ENCODE results near the gene COMMD4.
"Not testable (repeated sequence)": the region's sequence is repeated elsewhere in the genome, so short reads cannot be mapped to it uniquely, and the experiment has no call there.

COMMD4 gene

DNA sequence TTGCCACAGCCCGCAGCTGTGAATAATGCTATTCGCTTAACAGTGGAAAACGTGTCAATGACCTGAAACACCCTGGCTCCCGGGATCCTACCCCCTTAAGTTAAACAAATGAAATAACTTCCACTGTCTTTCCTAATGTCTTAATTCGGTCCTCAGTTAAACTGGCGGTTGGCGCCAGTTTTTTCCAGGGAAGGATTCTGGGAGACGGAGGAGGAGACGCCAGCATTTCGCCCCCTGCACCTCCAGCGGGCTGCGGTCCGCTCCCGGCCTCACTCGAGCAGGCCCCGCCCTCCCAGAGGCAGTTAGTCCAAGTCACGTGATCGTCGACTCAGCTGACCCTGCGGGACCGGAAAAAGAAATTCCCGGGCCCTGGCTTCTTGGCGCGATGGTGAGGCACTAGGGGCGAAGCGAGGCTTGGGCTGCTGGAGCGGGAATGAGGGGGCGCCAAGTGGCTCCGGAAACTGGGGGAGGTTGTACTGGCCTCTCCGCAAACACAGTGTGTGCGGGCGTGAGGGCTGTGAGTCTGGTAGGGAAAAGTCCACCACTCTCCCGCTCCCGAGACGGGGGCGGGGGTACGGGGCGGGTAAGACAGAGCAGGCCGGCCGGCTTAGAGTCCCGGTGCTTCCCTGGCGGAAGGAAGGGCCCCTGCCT lies at the start of gene COMMD4:
Gene COMMD4 (plus strand): TSS at position 359 of the 651 bp plus-strand sequence. CDS start 27 bp downstream, at position 386.
- peak; percentile 71 to 84 (median 82) for DNase-seq (ENCODE audit: low read depth in 2 of 3, low spot score in 2 of 3)

DNA sequence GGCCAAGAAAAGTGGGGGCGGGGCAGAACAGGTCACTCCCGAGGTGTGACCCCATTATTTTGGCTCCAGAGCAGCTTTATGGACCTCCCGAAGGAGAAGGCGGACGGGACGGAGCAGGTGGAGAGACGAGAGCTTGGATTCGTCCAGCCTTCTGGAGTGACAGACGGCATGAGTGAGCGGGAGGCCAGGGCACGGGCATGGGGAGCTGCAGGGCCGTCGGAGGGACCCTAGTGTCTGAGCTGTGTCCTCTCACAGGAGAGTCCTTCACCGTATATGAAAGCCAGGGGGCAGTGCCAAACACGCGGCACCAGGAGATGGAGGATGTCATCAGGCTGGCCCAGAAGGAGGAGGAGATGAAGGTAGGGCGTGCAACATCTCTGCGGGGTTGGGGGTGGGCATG lies 42.2 kb upstream of the COMMD4 start:
- not testable (repeated sequence) for DNase-seq (ENCODE audit: low read depth in 2 of 3, low spot score in 2 of 3)

DNA sequence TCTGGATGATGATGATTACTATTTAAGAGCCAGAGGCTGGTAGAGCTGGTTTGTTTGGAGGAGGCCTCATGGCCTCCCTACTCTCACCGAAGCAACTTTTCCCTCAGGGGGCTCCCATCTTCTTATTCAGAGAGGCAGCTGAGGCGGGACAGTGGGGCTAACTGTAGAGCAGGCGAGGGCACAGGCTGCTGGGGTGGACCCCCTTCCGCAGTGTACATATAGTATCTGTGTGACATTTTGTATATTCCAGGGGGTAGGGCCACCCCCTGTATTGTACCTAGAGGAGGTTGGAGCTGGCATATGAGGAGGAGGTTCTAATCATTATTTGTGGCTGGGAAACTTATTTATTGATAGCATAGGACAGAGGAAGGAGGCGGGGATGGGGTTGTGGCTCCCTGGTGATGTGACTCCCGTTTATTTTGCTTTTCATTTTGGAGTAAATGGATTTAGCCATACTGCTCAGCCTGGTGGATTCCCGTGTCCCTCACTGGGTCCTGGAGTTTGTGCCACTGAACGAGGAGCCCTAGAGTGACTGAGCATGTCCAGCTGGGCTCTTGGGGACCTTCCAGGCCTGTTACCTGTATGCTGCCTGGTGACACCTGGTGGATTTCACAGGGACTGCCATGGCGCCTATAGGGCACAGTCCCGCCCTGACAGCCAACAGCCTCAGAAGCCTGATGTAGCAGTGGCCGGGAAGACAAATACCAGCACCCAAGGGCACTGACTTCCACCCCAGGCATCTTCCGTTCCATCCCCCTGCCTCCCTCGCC lies 37.1 kb upstream of the COMMD4 start:
- not testable (repeated sequence) for DNase-seq (ENCODE audit: low read depth in 2 of 3, low spot score in 2 of 3)

DNA sequence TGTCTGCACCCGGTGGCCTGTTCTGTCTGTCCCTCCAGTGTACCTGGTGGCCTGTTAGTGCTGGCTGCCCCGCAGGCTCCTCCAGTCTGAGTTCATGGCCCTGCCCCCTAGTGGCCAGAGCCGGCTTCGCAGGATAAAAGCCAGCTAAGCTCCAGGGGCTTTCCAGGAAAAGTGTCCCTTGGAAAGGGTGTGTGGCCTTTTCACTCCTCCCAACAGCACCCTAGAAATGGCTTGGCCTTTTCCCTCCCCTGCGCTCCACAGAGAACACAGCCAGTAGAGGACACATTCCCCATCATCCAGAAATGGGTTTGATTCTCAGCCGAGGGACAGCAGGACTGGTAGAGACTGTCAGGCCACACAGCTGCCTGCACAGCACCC lies 36.6 kb upstream of the COMMD4 start:
- peak in 2 of 3 experiments; percentile 21 to 31 for DNase-seq (ENCODE audit: low read depth in 2 of 3, low spot score in 2 of 3)

DNA sequence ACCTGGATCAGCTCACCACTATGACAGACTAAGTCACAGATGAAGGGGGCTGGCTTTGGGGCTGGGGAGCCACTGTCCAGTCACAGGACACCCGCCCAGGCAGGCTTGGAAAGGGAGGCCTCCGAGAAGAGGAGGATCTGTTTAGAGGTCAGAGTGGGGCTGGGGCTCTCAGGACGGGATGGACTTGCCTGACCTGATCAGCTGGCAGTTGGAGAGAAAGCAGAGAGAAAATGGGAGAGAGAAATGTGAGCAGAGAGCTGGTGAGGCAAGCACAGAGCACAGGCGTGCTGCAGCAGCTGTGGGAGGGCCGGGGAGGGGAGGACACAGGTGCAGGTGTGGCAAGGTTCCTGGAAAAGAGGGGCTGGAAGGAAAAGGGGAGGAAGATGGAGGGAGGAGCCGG lies 35.8 kb upstream of the COMMD4 start:
- not testable (repeated sequence) for DNase-seq (ENCODE audit: low read depth in 2 of 3, low spot score in 2 of 3)

DNA sequence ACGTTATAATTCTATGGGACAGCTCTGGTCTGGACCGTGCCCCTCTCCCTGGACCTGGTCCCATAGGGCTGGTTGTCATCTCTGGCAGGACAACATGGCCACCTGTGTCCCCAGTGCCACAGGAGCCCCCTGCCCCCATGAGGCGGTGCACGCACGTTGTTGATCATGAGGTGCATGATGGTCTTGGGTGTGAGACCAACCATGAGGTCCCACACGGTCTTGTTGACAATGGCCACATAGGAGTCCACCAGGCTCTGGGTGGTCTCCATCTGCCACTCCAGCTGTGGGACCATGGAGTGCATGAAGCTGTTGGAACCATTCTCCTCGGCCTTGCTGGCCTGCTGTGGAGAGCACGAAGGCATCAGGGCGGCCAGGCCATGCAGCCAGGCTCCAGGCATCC lies 33.5 kb upstream of the COMMD4 start:
- DNase-seq (ENCODE audit: low read depth in 2 of 3, low spot score in 2 of 3) = no peak

DNA sequence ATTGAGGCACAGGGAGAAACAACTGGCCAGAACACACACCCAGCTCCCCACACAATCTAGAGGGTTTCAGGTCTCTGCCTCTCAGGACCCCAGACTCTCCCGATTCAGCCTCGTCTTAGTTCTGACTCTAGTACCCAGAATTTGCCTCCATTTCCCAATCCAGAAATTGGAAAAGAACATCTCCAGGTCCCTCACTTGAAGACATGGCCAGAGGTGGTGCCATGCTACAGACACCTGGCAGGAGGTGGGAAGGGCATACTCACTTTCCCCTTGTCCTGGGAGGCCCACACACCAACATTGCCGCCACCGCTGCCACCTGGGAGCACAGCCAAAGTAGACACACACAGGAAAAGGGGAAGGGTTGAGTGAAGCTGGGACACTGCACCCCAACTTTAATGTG lies 33.1 kb upstream of the COMMD4 start:
- not testable (repeated sequence) for DNase-seq (ENCODE audit: low read depth in 2 of 3, low spot score in 2 of 3)

DNA sequence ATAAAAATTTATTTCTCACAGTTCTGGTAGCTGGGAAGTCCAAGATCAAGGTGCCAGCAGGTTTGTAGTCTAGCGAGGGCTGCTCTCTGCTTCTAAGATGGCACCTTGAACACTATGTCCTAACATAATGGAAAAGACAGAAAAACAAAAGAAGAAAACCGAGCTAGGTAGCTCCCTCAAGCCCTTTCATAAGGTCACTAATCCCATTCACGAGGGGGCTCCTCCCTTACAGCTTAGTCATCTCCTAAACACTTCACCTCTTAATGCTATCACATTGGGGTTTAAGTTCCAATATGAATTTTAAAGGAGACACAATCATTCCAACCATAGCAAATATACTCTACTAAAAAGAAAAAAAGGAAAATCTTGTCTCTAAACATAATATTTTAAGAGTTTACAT lies 29.7 kb upstream of the COMMD4 start:
- DNase-seq (ENCODE audit: low read depth in 2 of 3, low spot score in 2 of 3) = no peak

DNA sequence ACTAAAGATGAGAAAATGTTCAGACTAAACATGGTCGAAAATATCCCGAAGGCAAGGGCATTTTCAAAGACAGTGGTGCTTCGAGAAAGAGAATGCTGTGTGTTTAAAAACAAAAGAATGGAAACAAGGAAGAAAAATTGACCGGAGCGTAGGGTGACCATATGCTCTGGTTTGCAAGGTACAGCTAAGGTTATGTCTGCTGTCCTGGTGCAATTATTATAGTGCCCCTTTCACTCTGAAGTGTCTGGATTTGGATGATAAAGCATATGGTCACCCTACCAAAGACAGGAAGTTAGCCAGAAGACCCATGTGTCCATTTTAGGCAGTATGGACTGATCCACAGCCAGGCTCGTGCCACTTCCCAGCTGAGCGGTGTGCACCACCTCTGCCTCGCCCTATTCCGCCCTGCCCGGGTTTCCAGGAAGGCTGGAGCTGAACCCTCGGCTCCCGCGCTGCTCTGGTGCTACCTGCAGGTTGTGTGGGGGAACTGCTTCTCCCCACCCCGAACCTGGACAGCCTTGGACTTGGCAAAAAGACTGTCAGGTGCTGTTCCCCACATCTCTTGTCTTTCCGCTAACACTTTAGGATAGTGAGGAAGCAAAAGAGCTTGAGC lies 28.0 kb upstream of the COMMD4 start:
- no peak for DNase-seq (ENCODE audit: low read depth in 2 of 3, low spot score in 2 of 3)

DNA sequence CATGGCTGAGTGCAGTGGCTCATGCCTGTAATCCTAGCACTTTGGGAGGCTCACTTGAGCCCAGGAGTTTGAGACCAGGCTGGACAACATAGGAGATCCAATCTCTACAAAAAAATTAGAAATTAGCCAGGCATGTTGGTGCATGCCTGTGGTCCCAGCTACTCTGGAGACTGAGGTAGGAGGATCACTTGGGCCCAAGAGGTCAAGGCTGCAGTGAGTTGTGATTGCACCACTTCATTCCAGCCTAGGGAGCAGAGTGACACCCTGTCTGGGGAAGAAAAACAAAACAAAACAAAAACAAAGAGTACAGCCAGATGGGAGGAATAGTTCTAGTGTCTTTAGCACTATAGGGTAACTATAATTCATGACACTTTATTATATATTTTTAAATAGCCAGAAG lies 26.2 kb upstream of the COMMD4 start:
- no peak for DNase-seq (ENCODE audit: low read depth in 2 of 3, low spot score in 2 of 3)

DNA sequence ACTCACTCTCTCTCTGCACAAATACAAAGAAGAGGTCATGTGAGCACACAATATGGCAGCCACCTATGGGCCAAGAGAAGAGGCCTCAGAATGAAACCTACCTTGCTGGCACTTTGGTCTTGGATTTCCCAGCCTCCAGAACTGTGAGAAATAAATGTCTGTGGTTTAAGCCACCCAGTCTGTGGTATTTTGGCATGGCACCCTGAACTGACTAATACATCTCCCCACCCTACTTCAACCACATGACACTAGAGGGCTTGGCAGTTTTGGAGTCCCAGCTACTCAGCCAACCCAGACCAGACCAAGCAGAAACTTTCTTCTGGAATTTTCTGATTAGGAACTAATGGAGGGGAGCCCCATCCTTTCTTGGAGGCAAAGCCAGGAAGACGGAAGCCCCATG lies 23.3 kb upstream of the COMMD4 start:
- not testable (repeated sequence) for DNase-seq (ENCODE audit: low read depth in 2 of 3, low spot score in 2 of 3)

DNA sequence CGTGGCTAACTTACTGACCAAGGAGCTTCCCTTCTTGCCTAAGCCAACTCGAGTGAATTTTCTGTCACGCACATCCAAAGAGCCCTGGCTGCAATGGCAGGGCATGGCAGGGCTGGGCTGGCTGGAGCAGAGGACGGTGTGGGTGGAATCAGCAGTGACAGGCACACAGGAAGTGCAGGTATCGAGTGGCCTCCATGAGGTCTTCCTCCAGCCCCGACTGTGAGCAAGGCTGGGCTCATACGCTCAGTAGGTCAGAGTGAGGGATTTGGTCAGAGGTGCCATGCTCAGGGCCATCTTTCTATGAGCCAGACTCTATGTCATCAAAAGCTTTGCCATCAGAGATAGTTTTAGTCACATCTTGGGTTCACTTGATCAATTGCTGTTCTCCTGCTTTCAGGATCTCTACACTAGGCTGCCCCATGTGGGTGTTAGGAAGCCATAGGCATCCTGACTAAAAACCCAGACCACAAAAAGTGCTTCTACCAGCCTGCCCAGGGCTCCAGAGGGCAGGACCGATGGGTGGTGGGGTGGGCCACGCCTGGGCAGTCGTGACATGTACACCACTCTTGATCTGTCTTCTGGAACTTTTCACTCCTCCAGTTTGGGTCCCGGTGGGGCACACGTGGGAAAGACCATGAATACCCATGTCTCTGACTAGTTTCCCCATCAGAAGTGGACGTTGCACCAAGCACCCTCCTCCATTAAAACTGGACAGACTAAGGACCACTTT lies 22.6 kb upstream of the COMMD4 start:
- no peak for DNase-seq (ENCODE audit: low read depth in 2 of 3, low spot score in 2 of 3)

DNA sequence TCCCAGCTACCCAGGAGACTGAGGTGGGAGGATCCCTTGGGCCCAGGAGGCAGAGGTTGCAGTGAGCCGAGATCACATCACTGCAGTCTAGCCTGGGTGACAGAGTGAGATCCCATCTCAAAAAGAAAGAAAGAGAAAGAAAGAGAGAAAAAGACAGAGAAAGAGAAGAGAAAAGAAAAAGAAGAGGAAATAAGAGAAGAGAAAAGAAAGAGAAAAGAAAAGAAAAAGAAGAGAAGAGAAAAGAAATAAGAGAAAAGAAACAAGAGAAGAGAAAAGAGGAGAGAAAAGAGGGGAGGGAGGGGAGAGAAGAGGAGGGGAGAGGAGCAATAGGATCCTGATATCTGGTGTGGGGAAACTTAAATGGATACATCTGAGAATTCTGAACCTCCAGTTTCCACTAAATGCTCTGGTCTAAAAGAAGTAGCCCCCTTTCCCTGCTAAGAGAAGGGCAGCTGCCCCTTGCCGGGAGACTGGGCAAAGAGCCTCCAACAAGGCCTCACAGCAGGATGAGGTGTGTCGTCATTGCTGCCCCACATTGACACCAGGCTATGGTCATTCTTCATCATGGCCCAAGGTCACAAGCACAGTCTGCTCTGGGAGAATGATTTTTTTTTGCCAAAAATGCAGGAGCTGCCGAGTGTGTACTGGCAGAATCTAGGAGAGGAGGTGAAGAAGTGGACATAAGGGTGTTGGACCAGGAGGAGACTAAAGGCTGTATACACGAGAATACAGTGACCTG lies 21.1 kb upstream of the COMMD4 start:
- no peak for DNase-seq (ENCODE audit: low read depth in 2 of 3, low spot score in 2 of 3)

DNA sequence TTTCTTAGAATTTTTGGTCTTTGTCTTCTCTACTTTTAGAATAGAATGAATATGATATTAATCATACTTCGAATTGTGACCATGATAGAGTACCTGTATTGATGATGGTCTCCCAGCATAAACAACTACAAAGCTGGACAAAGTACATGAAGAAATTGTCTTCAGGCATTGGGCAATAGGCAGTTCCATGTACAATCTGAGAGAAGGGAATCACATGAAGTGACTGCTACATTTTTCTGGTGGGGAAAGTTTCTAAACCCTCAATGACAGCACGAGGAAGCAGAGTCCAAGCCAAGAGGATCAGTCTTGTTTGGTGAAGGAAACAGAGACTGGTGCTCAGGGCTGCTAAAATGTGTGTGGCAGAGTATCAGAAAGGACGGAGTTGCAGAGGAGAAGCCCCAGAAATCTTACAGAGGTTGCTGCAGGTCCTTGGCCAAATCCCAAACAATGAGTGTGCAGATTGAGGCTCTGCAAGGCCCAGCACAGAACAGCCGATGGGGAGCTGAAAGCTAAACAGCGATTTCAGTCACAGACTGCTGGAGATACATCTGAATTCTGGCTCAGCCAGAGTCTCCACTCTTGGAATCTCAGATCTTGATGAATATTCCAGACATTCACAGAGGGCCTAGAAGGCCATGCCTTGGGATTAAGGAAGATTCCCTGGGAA lies 16.5 kb upstream of the COMMD4 start:
- DNase-seq (ENCODE audit: low read depth in 2 of 3, low spot score in 2 of 3) = not testable (repeated sequence)

DNA sequence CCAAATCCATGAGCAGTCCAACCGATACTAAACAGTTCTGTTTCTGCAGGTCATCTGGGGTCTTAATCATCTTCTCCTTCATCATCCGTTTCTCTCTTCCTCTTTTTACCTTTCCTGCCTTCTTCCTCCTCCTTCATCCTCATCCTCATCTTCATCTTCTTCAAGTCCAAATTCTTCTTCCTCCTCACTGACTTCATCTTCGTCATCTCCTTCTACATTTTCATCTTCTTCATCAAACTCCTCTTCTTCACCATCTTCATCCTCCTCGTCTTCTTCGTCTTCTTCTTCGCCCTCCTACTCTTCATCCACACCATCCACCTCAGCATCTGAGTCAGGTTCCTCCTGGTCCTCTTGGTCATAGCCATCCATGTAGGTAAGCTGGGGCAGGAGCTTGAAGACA lies 14.2 kb upstream of the COMMD4 start:
- DNase-seq (ENCODE audit: low read depth in 2 of 3, low spot score in 2 of 3) = no peak

DNA sequence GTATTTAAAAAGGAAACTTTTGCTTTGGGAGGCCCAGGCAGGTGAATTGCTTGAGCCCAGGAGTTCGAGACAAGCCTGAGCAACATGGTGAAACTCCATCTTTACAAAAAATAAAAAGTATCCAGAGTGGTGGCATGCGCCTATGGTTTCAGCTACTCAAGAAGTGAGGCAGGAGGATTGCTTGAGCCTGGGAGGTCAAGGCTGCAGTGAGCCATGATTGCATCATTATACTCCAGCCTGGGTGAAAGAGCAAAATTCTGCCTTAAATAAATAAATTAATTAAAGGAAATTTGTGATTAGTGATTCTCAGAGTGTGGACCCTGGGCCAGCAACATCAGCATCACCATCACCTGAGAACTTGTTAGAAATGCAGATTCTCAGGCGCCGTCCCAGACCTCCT lies 9.9 kb upstream of the COMMD4 start:
- no peak for DNase-seq (ENCODE audit: low read depth in 2 of 3, low spot score in 2 of 3)

DNA sequence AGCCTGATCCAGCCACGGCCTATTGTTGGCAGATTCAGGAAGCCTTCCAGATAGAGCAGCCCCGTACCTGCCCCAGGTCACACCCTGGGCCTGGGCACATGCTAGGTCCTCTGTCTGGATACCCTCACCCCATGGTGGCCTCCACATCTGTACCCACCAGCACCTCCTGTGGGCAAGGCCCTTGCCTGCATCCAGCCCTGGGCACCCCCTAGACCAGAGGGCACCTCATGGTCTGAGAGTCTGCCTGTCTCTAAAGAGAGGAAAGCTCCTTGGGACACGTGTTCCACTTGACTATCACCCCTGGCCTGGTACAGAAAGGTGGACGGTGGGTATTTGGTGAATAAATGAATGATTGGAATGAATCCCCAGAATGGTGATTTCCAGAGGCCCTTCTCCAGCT lies 8.9 kb upstream of the COMMD4 start:
- no peak for DNase-seq (ENCODE audit: low read depth in 2 of 3, low spot score in 2 of 3)

DNA sequence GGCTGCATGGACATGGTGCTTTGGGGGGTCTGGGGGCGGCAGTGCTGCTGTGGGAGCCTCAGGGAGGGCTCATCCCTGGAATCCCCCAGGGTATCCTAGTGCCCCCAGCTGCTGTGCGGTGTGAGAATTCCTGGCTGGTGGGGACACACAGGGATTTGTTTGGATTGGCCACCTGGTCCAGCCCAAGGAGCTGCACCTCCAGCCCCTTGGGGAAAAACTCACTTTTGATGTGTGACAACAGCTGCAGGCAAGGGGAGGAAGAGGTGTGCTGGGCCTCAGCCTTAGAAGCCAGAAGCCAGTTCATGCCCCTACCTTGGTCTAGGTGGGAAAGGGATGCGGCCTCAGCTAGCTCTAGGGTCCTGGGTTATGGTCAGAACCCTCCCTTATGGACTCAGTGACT lies 8.4 kb upstream of the COMMD4 start:
- DNase-seq (ENCODE audit: low read depth in 2 of 3, low spot score in 2 of 3) = no peak

DNA sequence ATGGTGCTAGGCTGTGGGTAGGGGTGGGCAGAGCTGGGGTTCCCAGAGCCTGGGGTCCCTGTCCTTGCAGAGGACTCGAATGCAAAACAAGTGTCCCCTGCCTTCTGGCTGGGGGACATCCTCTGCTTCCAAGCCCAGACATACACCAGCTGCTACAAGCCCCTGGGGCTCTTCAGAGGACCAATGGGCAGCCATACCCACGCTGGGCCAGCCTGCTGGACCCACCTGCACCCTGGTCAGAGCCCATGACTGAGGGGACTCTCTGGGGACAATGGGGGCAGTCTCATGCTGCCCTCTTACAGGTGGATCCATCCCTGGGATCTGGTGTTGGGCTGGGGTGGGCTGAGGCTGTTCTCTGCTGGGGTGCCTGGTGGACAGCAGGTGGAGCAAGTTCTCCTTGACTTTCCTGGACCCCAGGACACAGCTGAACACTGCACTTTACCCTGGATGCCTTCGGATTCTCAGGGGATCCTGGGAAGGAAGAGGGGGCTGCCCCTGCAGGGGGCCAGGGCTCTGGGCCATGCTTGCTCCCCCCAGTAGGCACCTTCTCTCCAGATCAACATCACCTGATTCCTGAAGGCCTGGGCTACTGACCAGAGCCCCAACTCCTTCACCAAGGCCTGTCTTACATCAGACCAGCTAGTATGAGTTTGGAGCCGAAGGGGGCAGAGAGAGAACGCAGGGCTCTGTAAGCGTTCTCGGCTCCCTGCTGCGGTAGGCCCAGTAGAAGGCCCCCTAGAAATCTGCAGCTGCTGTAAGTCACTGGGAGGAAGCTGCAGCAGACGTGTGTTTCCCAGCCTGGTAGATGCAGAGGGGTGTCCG lies 7.2 kb upstream of the COMMD4 start:
- DNase-seq (ENCODE audit: low read depth in 2 of 3, low spot score in 2 of 3) = no peak

DNA sequence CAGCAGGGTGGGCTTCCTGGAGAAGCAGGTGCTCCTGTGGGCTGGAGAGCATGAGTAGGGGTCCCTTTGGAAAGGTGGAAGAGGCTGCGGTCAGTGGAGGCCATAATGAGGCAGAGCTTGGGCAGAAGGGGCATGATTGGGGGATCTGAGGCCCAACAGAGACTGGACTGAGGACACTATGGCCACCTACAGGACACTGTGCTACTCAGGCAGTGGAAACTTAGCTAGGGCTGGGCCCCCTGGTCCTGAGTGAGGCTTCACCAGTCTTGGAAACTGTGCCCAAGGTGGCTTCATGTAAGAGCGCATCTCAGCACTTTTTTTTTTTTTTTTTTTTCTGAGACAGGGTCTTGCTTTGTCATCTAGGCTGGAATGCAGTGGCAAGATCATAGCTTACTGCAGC lies 6.3 kb upstream of the COMMD4 start:
- DNase-seq (ENCODE audit: low read depth in 2 of 3, low spot score in 2 of 3) = no peak

Data from activated CD8-positive, alpha-beta memory T cell treated with anti-CD3 and anti-CD28 coated beads for 48 hours (primary cell).